Suppressor macrophage treated with lipopolysaccharide for 1 hour (primary cell): ENCODE measurements around the gene NFKBIB.
A peak's percentile ranks its signal among the peaks of the same experiment; 100 is the strongest.

Experiments used
- DNase-seq, 3 donors: peaks; one replicate each; pipeline ENCODE4 v3.0.0-alpha.2; 2020 to 2022

Gene NFKBIB

DNA sequence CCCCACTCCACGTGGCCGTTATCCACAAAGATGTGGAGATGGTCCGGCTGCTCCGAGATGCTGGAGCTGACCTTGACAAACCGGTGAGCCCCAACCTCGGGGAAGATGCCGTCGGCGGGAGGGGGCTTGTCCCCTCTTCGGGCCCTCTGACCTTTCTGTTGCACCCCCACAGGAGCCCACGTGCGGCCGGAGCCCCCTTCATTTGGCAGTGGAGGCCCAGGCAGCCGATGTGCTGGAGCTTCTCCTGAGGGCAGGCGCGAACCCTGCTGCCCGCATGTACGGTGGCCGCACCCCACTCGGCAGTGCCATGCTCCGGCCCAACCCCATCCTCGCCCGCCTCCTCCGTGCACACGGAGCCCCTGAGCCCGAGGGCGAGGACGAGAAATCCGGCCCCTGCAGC, 7.5 kb downstream of the NFKBIB start:
- DNase-seq, result no peak

DNA sequence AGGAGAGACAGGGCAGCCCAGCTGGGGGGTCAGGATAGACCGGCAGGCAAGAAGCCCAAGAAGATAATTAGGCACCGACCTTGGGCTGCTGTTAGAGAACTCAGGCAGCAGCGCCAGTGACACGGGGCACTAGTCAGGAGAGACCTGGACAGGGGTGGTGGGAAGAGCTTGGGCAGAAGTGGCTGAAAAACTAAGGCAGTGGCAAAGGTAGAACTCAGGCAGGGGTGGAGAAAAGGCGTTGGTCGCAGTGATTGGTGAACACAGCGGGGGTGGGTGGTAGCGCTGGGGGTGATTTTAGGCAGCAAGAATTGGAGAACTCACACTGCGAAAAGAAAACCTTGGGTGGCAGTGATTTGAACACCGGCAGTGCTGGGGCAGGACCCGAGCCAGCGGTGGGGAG, 7.9 kb downstream of the NFKBIB start:
- no peak for DNase-seq

DNA sequence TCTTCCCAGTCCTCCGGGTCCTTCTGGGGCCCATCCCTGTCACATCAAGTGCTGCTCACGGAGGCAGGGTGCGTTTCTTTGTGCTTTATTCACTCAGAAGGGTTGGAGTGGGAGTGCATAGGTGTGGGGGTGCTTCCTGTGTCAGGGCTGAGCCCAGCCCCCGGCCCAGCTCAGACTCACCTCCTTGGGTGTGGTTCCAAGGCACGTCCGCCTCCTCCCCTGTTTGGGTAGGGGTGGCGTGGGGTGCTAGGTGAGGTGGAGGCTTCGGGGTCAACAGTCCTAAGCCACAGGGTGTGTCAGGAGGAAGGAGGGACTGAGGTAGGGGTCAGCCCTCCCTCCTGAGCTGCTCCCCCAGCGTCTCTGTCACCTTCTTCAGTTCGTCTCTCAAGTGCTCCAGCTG, 9.1 kb downstream of the NFKBIB start:
- no peak for DNase-seq

DNA sequence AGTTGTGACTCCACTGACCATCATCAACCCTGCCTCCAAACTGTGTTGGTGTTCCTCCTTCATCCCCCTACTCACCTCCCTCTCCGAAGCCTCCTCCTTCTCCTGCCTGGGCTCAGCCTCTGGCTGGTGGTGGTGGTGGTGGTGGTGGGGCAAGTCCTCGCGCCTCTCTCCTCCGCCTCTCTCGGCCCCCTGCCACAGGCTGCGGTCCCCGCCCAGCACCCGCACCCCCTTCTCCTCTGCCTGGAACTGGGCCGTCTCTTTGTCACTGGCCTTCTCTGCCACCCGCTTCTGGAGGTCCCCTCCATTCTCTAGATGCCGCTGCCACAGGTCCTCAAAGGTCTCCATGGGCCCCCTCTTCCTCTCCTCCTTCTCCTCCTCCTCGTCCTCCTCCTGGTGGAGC, 10.7 kb downstream of the NFKBIB start:
- no peak for DNase-seq

- no peak for DNase-seq
Observed at GRCh38 chr19:38911388-38912001, 11.7 kb downstream of the NFKBIB start.

DNA sequence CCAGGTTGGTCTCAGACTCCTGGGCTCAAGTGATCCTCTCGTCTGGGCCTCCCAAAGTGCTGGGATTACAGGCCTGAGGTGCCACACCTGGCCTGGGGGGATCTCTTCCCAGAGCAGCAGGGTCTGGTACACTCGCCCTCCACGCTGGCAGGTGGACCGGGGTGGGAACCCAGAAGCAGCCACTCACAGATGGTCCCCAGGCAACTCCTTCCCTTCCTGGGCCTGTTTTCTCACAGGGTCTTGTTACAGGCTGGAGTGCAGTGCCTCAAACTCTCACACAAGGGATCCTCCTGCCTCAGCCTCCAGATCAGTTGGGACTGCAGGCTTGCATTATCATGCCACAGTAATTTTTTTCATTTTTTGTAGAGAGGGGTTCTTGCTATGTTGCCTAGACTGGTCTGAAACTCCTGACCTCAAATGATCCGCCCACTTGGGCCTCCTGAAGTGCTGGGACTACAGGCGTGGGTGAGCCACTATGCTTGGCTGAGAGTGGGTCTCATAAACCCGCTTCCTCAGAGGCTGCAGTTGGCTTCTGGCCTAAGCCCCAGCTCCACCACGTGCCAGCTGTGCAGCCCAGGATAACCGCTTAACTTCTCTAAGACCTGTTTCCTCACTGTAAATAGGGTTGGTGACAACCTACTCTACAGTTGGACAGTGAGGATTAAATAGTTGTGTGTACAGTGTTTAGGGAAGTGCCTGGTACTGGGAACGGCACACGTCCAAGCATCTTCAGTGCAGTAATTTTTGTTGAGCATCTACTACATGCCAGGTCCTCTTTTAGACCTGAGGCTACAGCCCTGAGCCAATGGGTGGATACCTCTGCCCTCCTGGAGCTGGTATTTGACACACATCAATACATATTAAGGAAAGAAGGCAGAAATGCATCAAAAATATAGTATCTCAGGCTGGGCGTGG, 13.1 kb downstream of the NFKBIB start:
- peak; percentile 66 to 74 (median 66) for DNase-seq

- DNase-seq, result no peak
Observed at GRCh38 chr19:38913958-38914357, 14.2 kb downstream of the NFKBIB start.

GRCh38 chr19:38915329-38916321, 15.9 kb downstream of the NFKBIB start:
- DNase-seq, result no peak

- no peak for DNase-seq
Observed at GRCh38 chr19:38917516-38917915, 17.7 kb downstream of the NFKBIB start.

- peak in 2 of 3 donors; percentile 12 for DNase-seq
Observed at GRCh38 chr19:38917921-38918491, 18.2 kb downstream of the NFKBIB start.

GRCh38 chr19:38918526-38918925, 18.8 kb downstream of the NFKBIB start:
- DNase-seq, result no peak

DNA sequence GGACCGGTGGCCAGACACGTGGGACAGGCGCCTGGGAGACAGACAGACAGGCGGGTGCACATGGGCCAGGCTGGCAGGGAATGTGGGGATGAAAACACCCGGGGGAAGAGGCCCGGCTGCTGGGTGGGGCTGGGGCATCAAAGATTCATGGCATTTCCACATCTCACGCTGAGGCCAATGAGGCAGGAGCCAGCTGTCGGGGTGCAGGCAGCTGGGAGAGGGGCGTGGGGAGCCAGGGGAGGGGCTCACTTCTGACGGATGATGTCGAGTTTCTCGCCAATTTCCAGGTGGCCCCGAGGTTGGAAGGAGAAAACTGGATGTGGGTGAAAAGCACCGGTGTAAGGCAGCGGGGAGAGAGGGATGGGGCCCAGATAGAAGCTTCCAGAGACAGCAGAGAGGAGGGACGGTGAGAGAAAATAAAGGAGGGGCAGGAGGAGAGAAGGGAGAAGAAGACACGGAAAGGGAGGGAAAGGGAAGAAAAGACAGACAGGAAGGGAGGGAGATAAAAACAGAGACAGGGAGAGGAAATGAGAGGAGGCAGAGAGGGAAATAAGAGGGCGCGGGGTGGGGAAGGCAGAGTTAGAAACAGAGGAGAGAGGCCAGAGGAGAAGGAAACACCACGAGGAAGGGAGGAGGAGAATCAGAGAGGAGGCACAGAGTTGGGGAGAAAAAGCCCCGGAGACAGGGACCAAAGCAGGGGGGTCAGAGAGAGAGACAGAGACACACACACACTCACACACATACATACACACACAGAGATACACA, 20.2 kb downstream of the NFKBIB start:
- no peak for DNase-seq

GRCh38 chr19:38920602-38921419, 21.0 kb downstream of the NFKBIB start:
- no peak for DNase-seq

DNA sequence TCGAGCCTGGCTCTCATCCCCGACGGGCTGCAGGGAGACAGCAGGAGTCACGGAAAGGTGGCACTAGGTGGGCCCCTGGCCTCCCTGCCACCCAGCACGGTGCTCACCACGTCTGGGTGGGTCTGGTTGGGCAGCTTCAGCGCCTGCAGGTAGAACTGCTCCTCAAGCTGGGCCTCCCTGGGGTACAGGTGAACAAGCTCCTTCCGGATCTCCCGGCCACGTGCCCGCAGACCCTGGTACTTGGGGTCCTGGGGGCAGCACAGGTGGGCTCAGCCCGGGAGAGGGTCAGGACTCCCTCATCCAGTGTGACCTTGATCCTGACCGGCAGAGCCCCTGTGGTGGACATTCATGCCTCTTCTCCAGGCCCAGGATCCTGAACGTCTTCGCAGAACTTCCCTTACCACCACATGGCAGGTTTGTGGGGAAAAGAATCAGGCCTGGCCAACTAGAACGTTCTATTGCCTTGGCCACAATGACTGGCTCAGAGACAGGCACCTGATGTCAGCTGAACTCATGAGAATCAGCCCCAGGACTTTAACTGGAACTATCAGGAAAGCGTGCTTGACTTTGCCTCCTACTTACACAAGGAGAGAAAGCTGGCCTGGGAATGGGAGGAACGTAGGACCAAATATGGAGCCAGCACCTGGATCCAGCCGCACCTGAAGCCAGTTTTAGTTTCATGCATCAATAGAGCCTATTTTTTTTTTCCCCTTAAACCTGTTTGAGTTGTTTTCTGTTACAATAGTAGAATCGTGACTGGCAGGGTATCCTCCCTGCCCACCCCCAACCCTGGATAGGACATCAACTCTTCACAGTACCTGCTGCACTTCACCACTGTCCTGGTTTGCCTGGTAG, 21.9 kb downstream of the NFKBIB start:
- DNase-seq, result no peak

DNA sequence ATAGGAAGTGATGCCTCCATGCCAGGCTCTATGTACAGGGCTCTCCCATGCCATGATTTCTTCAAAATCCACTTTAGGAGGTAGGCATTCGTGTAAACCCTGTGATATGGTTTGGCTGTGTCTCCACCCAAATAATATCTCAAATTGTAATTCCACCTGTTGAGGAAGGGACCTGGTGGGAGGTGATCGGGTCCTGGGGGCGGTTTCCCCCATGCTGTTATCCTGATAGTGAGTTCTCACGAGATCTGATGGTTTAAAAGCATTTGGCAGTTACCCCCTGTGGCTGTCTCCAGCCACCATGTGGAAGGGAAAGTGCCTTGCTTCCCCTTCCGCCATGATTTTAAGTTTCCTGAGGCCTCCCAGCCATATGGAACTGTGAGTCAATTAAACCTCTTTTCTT, 22.7 kb downstream of the NFKBIB start:
- no peak for DNase-seq

DNA sequence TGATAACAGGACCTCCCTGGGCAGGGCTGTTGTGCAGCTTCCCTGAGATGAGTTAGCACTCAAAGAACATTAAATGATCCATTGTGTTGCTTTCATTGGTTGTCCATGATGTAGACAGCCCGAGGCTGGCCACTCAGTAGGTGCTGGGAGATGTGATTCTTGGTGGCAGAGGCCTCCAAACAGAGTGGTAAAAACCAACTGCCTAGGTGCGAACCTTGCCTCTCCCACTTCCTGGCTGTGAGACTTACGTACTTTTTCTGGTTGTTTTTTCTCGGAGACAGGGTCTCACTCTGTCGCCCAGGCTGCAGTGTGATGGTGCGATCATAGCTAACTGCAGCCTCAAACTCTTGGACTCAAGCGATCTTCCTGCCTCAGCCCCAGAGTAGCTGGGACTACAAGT, 24.6 kb downstream of the NFKBIB start:
- no peak for DNase-seq

DNA sequence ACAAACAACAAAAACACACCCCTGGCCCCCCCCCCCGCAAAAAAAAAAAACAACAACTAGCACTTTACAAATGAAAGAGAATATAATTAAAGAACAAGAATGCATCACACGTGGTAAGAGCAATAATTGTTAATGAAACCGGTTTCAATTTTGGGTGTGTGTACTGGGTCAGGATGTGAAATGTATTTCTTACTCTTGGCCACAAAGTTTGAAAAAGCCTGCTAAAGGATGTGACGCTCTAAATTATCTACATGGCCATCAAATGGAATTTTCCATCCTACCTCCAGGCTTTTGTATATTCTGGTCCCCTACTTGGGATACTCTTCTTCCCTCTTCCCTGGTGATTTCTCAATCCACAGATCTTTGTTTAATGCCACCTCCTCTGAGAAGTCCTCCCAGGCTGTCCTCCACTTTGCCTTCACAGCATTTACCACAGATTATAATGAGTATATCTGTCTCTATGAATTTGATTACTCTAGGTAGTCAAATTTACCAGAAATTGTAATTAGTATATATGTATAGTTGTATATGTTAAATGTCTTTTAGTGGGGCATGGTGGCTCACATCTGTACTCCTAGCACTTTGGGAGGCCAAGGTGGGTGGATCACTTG, 28.7 kb downstream of the NFKBIB start:
- no peak for DNase-seq

GRCh38 chr19:38929929-38930775, 30.4 kb downstream of the NFKBIB start, which contains the start of gene SARS2:
SARS2 (minus strand) TSS chr19:38930763; CDS start chr19:38930736, 27 bp downstream.
- peak; percentile 96 to 97 (median 97) for DNase-seq
